Choroid plexus epithelial cell (primary cell): ENCODE measurements around the gene TMEM120B.
A peak's percentile ranks its signal among the peaks of the same experiment; 100 is the strongest.

Experiments used
- DNase-seq: peaks from one replicate; pipeline ENCODE4 v3.0.0-alpha.2; 2010; ENCODE audit warnings: low read depth
- H3K4me3 ChIP-seq: 2 replicates; pipeline ENCODE4 v1.5.1; 2011; ENCODE audit warnings: low read depth, mild to moderate bottlenecking, control low read depth, low read length, moderate library complexity
- CTCF ChIP-seq: conservative IDR thresholded peaks from 2 replicates; pipeline ENCODE4 v1.5.1; 2011; ENCODE audit warnings: low read depth, mild to moderate bottlenecking, control low read depth, inconsistent platforms, low read length, moderate library complexity

Gene TMEM120B

GRCh38 chr12:121806546-121807423 is 94.2 kb downstream of the TMEM120B start:
- no peak for TF ChIP-seq CTCF
- H3K4me3 ChIP-seq = peak overlapping the region; percentile 63
- DNase-seq = peak; percentile 45

- DNase-seq = no peak
- H3K4me3 ChIP-seq = no peak overlapping the region
- no peak for TF ChIP-seq CTCF
Observed at GRCh38 chr12:121807642-121808347, 95.2 kb downstream of the TMEM120B start.

GRCh38 chr12:121808623-121809022 is 96.1 kb downstream of the TMEM120B start:
- H3K4me3 ChIP-seq = no peak overlapping the region
- DNase-seq = no peak
- TF ChIP-seq CTCF = no peak

GRCh38 chr12:121809712-121810116 is 97.2 kb downstream of the TMEM120B start:
- H3K4me3 ChIP-seq = no peak overlapping the region
- no peak for TF ChIP-seq CTCF
- no peak for DNase-seq

GRCh38 chr12:121810234-121810817 is 97.8 kb downstream of the TMEM120B start:
- DNase-seq = no peak
- H3K4me3 ChIP-seq = no peak overlapping the region
- no peak for TF ChIP-seq CTCF

- no peak for DNase-seq
- TF ChIP-seq CTCF = no peak
- H3K4me3 ChIP-seq = peak overlapping the region; percentile 67
Observed at GRCh38 chr12:121810833-121811433, 98.4 kb downstream of the TMEM120B start.
